Measurements from ENCODE around the gene SCAF4.
"Not testable (repeated sequence)": the region's sequence is repeated elsewhere in the genome, so short reads cannot be mapped to it uniquely, and the experiment has no call there.

The SCAF4 gene

GRCh38 chr21:31658053-31658452, 73.9 kb downstream of the SCAF4 start:
- CTCF ChIA-PET = no interaction called here
- DNase-seq (ENCODE audit: low spot score) = no peak
- no peak for TF ChIP-seq CTCF (conservative IDR thresholded peaks at IDR 0.05; ENCODE audit: low read depth)
- POLR2A ChIA-PET (ENCODE audit: low non-redundant PET) = no interaction called here
- H3K27ac ChIP-seq = no peak overlapping the region

GRCh38 chr21:31656199-31657095, 75.5 kb downstream of the SCAF4 start:
- no peak for DNase-seq (ENCODE audit: low spot score)
- CTCF ChIA-PET = interaction anchor here (0.6 kb wide), 1 partner anchor 20 kb away, joined by 3 read pairs; no protein-coding TSS in a partner anchor
- no peak overlapping the region for H3K27ac ChIP-seq
- no peak for TF ChIP-seq CTCF (conservative IDR thresholded peaks at IDR 0.05; ENCODE audit: low read depth)
- POLR2A ChIA-PET (ENCODE audit: low non-redundant PET) = no interaction called here

DNA sequence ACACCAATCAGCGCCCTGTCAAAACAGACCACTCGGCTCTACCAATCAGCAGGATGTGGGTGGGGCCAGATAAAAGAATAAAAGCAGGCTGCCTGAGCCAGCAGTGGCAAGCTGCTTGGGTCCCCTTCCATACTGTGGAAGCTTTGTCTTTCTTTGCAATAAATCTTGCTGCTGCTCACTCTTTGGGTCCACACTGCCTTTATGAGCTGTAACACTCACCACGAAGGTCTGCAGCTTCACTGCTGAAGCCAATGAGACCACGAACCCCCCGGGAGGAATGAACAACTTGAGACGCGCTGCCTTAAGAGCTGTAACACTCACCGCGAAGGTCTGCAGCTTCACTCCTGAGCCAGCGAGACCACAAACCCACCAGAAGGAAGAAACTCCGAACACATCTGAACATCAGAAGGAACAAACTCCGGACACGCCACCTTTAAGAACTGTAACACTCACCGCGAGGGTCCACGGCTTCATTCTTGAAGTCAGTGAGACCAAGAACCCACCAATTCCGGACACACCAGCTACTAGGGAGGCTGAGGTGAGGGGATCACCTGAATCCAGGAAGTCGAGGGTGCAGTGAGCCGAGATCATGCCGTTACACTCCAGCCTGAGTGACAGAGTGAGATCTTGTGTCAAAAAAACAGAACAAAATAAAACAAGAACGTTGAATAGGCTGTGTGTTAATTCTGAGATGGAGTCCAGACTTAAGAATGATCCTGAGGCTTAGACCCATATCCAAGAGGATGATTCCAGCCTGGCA, 76.9 kb downstream of the SCAF4 start:
- DNase-seq (ENCODE audit: low spot score); H3K27ac ChIP-seq; POLR2A ChIA-PET (ENCODE audit: low non-redundant PET); CTCF ChIA-PET: not testable (repeated sequence)

- CTCF ChIA-PET = no interaction called here
- no peak overlapping the region for H3K27ac ChIP-seq
- POLR2A ChIA-PET (ENCODE audit: low non-redundant PET) = no interaction called here
- no peak for TF ChIP-seq CTCF (conservative IDR thresholded peaks at IDR 0.05; ENCODE audit: low read depth)
- DNase-seq (ENCODE audit: low spot score) = no peak
Measured at GRCh38 chr21:31654340-31654739, 77.6 kb downstream of the SCAF4 start.

GRCh38 chr21:31651491-31651890, 80.4 kb downstream of the SCAF4 start:
- POLR2A ChIA-PET (ENCODE audit: low non-redundant PET); H3K27ac ChIP-seq; DNase-seq (ENCODE audit: low spot score): not testable (repeated sequence)
- CTCF ChIA-PET = interaction anchor here (0.5 kb wide), 1 partner anchor 1038 kb away, joined by 4 read pairs; no protein-coding TSS in a partner anchor

GRCh38 chr21:31650930-31651329, 81.0 kb downstream of the SCAF4 start:
- no peak for DNase-seq (ENCODE audit: low spot score)
- CTCF ChIA-PET = interaction anchor here (0.5 kb wide), 1 partner anchor 1038 kb away, joined by 4 read pairs; no protein-coding TSS in a partner anchor
- no peak for TF ChIP-seq CTCF (conservative IDR thresholded peaks at IDR 0.05; ENCODE audit: low read depth)
- POLR2A ChIA-PET (ENCODE audit: low non-redundant PET) = no interaction called here
- H3K27ac ChIP-seq = no peak overlapping the region

DNA sequence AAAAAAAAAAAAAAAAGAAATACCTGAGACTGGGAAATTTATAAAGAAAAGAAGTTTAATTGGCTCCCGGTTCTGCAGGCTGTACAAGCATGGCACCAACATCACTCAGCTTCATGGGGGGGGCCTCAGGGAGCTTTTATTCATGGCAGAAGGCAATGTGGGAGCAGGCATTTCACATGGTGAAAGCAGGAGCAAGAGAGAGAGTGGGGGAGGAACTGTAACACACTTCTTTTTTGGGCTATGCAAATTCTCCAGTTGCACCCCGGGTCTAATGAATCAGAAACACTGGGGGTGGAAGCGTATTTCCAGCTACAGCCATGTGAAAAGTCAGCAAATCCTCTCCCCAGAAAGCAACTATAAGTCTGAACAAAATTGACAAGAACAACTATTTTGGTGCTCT, 84.3 kb downstream of the SCAF4 start:
- no peak for TF ChIP-seq CTCF (conservative IDR thresholded peaks at IDR 0.05; ENCODE audit: low read depth)
- ChIA-PET POLR2A (ENCODE audit: low non-redundant PET) (no interaction called here), CTCF (no interaction called here)
- H3K27ac ChIP-seq = no peak overlapping the region
- DNase-seq (ENCODE audit: low spot score) = no peak
